GM19452 (cell line): ENCODE data around the gene GPR157.
"Not testable (repeated sequence)": the region's sequence is repeated elsewhere in the genome, so short reads cannot be mapped to it uniquely, and the experiment has no call there.

Source experiments
- ATAC-seq: cut with Tn5 transposase; IDR thresholded peaks from one replicate; pipeline ENCODE4 v1.9.1; 2021; ENCODE audit not compliant: unreplicated experiment

GPR157 gene

GRCh38 chr1:9120312-9120958 lies 8.5 kb downstream of the GPR157 start:
- ATAC-seq: no peak

- no peak for ATAC-seq
Measured at GRCh38 chr1:9119745-9120144, 9.2 kb downstream of the GPR157 start.

GRCh38 chr1:9118186-9118585 lies 10.7 kb downstream of the GPR157 start:
- ATAC-seq: no peak

GRCh38 chr1:9115351-9116205 lies 13.3 kb downstream of the GPR157 start:
- no peak for ATAC-seq

- no peak for ATAC-seq
Measured at GRCh38 chr1:9112961-9113880, 15.7 kb downstream of the GPR157 start.

- no peak for ATAC-seq
Measured at GRCh38 chr1:9111957-9112356, 16.9 kb downstream of the GPR157 start.

GRCh38 chr1:9111357-9111691 lies 17.6 kb downstream of the GPR157 start:
- ATAC-seq: no peak

GRCh38 chr1:9110669-9111356 lies 18.1 kb downstream of the GPR157 start:
- no peak for ATAC-seq

GRCh38 chr1:9108056-9108665 lies 20.7 kb downstream of the GPR157 start:
- no peak for ATAC-seq

GRCh38 chr1:9107136-9107535 lies 21.8 kb downstream of the GPR157 start:
- ATAC-seq: no peak

GRCh38 chr1:9106286-9106685 lies 22.6 kb downstream of the GPR157 start:
- no peak for ATAC-seq

GRCh38 chr1:9105336-9105867 lies 23.5 kb downstream of the GPR157 start:
- no peak for ATAC-seq

- ATAC-seq: no peak
Measured at GRCh38 chr1:9101510-9102146, 27.3 kb downstream of the GPR157 start.

GRCh38 chr1:9100471-9101043 lies 28.3 kb downstream of the GPR157 start:
- no peak for ATAC-seq

- ATAC-seq: no peak
Measured at GRCh38 chr1:9099555-9099954, 29.3 kb downstream of the GPR157 start.

- no peak for ATAC-seq
Measured at GRCh38 chr1:9097947-9098705, 30.8 kb downstream of the GPR157 start.

- ATAC-seq: no peak
Measured at GRCh38 chr1:9095818-9096217, 33.1 kb downstream of the GPR157 start.

GRCh38 chr1:9093996-9094595 lies 34.8 kb downstream of the GPR157 start:
- not testable (repeated sequence) for ATAC-seq
